ENCODE results near the gene CDCP1.
A peak's percentile ranks its signal among the peaks of the same experiment; 100 is the strongest.

The CDCP1 gene

GRCh38 chr3:45145681-45146614 lies at the start of gene CDCP1:
Gene CDCP1 (minus strand): TSS chr3:45146378. CDS start chr3:45146287, 91 bp downstream.
- DNase-seq (ENCODE audit: low read depth), result no peak

GRCh38 chr3:45194791-45195190 lies 48.6 kb upstream of the CDCP1 start:
- DNase-seq (ENCODE audit: low read depth), result no peak

- DNase-seq (ENCODE audit: low read depth), result no peak
Observed at GRCh38 chr3:45191924-45192417, 45.8 kb upstream of the CDCP1 start.

- DNase-seq (ENCODE audit: low read depth), result no peak
Observed at GRCh38 chr3:45191424-45191823, 45.2 kb upstream of the CDCP1 start.

- no peak for DNase-seq (ENCODE audit: low read depth)
Observed at GRCh38 chr3:45188719-45189659, 42.8 kb upstream of the CDCP1 start.

- no peak for DNase-seq (ENCODE audit: low read depth)
Observed at GRCh38 chr3:45187694-45188141, 41.5 kb upstream of the CDCP1 start.

- no peak for DNase-seq (ENCODE audit: low read depth)
Observed at GRCh38 chr3:45186871-45187270, 40.7 kb upstream of the CDCP1 start.

GRCh38 chr3:45185461-45185860 lies 39.3 kb upstream of the CDCP1 start:
- DNase-seq (ENCODE audit: low read depth), result no peak

GRCh38 chr3:45185052-45185451 lies 38.9 kb upstream of the CDCP1 start:
- no peak for DNase-seq (ENCODE audit: low read depth)

GRCh38 chr3:45183872-45184262 lies 37.7 kb upstream of the CDCP1 start:
- no peak for DNase-seq (ENCODE audit: low read depth)

GRCh38 chr3:45182915-45183871 lies 37.0 kb upstream of the CDCP1 start:
- peak; percentile 73 for DNase-seq (ENCODE audit: low read depth)

- DNase-seq (ENCODE audit: low read depth), result no peak
Observed at GRCh38 chr3:45181496-45181895, 35.3 kb upstream of the CDCP1 start.

- no peak for DNase-seq (ENCODE audit: low read depth)
Observed at GRCh38 chr3:45180899-45181298, 34.7 kb upstream of the CDCP1 start.

- DNase-seq (ENCODE audit: low read depth), result peak; percentile 82
Observed at GRCh38 chr3:45180051-45180450, 33.9 kb upstream of the CDCP1 start.

- DNase-seq (ENCODE audit: low read depth), result no peak
Observed at GRCh38 chr3:45179163-45179562, 33.0 kb upstream of the CDCP1 start.

GRCh38 chr3:45178183-45179023 lies 32.2 kb upstream of the CDCP1 start:
- peak; percentile 76 for DNase-seq (ENCODE audit: low read depth)

- DNase-seq (ENCODE audit: low read depth), result no peak
Observed at GRCh38 chr3:45176912-45177311, 30.7 kb upstream of the CDCP1 start.

- DNase-seq (ENCODE audit: low read depth), result no peak
Observed at GRCh38 chr3:45174234-45174633, 28.1 kb upstream of the CDCP1 start.

GRCh38 chr3:45173776-45174175 lies 27.6 kb upstream of the CDCP1 start:
- DNase-seq (ENCODE audit: low read depth), result no peak

- no peak for DNase-seq (ENCODE audit: low read depth)
Observed at GRCh38 chr3:45171283-45171682, 25.1 kb upstream of the CDCP1 start.
